HepG2 (cell line): ENCODE data around the gene NUP88. TPM values are rescaled to one million over a fixed set of nuclear protein-coding genes. Genes with fewer than 3 reads are reported as not detected.
A peak's percentile ranks its signal among the peaks of the same experiment; 100 is the strongest.

ENCODE experiments used
- AKNA ChIP-seq: sonication (generic); formaldehyde crosslinking; IDR thresholded peaks from 2 replicates; pipeline ENCODE4 v1.4.0; 2020; ENCODE audit warnings: missing genetic modification reagents, borderline replicate concordance
- BRD4 ChIP-seq: sonication (generic); formaldehyde crosslinking; IDR thresholded peaks from 2 replicates; pipeline ENCODE4 v1.4.0; 2020; ENCODE audit warnings: missing genetic modification reagents
- CBX2 ChIP-seq, 2 experiments: fragments of 200-600 bp in 1 of 2; sonication (generic); formaldehyde crosslinking in 1 of 2; IDR thresholded peaks; 2 replicates each; pipeline versions ENCODE4 v1.7.0 to v1.8.1; 2018 to 2022; ENCODE audit warnings: low read depth in 2 of 2, low read length in 1 of 2, mild to moderate bottlenecking in 1 of 2, missing genetic modification reagents in 1 of 2
- ELK4 ChIP-seq: sonication (generic); formaldehyde crosslinking; IDR thresholded peaks from 2 replicates; pipeline ENCODE4 v1.9.0; 2021; ENCODE audit warnings: missing genetic modification reagents, borderline replicate concordance
- HES4 ChIP-seq: sonication (generic); formaldehyde crosslinking; IDR thresholded peaks from 2 replicates; pipeline ENCODE4 v1.9.0; 2021; ENCODE audit warnings: mild to moderate bottlenecking, missing genetic modification reagents, borderline replicate concordance
- HNF4G ChIP-seq, 2 experiments: sonication (generic) in 1 of 2; formaldehyde crosslinking in 1 of 2; IDR thresholded peaks; 2 replicates each; pipeline versions ENCODE4 v1.4.0 to v1.6.1; 2011 to 2020; ENCODE audit warnings: borderline replicate concordance in 2 of 2, low read depth in 2 of 2, mild to moderate bottlenecking in 2 of 2, low read length in 1 of 2, missing genetic modification reagents in 1 of 2, moderate library complexity in 1 of 2
- MAX ChIP-seq: IDR thresholded peaks from 2 replicates; pipeline ENCODE4 v1.6.1; 2012; ENCODE audit warnings: inconsistent platforms
- NCOA5 ChIP-seq: sonication (generic); formaldehyde crosslinking; IDR thresholded peaks from 2 replicates; pipeline ENCODE4 v1.4.0; 2020; ENCODE audit warnings: missing genetic modification reagents
- NFIB ChIP-seq: sonication (generic); formaldehyde crosslinking; IDR thresholded peaks from 2 replicates; pipeline ENCODE4 v1.9.0; 2021; ENCODE audit warnings: missing genetic modification reagents, mild to moderate bottlenecking, borderline replicate concordance
- PITX1 ChIP-seq: sonication (generic); formaldehyde crosslinking; IDR thresholded peaks from 2 replicates; pipeline ENCODE4 v1.5.1; 2020; ENCODE audit warnings: mild to moderate bottlenecking, missing genetic modification reagents
- RBM39 ChIP-seq: fragments of 200-400 bp; formaldehyde crosslinking; IDR thresholded peaks from one replicate; pipeline ENCODE4 v1.6.1; 2018; ENCODE audit warnings: antibody characterized with exemption, mild to moderate bottlenecking, low read depth, low read length; ENCODE audit not compliant: poor library complexity, severe bottlenecking
- REL ChIP-seq: sonication (generic); formaldehyde crosslinking; conservative IDR thresholded peaks from 2 replicates; pipeline ENCODE4 v1.8.0; 2022; ENCODE audit warnings: mild to moderate bottlenecking, missing genetic modification reagents, moderate library complexity
- RFXANK ChIP-seq: IDR thresholded peaks from 2 replicates; pipeline ENCODE4 v1.6.1; 2016
- SMAD3 ChIP-seq: sonication (generic); formaldehyde crosslinking; IDR thresholded peaks from 2 replicates; pipeline ENCODE4 v1.4.0; 2020; ENCODE audit warnings: missing genetic modification reagents
- TBL1XR1 ChIP-seq: fragments of 150-350 bp; IDR thresholded peaks from 2 replicates; pipeline ENCODE4 v1.6.1; 2014; ENCODE audit warnings: borderline replicate concordance, low read length; ENCODE audit not compliant: partially characterized antibody
- THAP8 ChIP-seq: sonication (generic); formaldehyde crosslinking; IDR thresholded peaks from 2 replicates; pipeline ENCODE4 v1.5.1; 2020; ENCODE audit warnings: missing genetic modification reagents, mild to moderate bottlenecking, borderline replicate concordance
- WIZ ChIP-seq: sonication (generic); formaldehyde crosslinking; IDR thresholded peaks from 2 replicates; pipeline ENCODE4 v1.5.1; 2020; ENCODE audit warnings: mild to moderate bottlenecking, missing genetic modification reagents
- ZNF160 ChIP-seq: sonication (generic); formaldehyde crosslinking; IDR thresholded peaks from 2 replicates; pipeline ENCODE4 v1.8.0; 2022; ENCODE audit warnings: mild to moderate bottlenecking, inconsistent platforms, missing genetic modification reagents
- ZNF616 ChIP-seq: sonication (generic); formaldehyde crosslinking; IDR thresholded peaks from 2 replicates; pipeline ENCODE4 v1.5.0; 2020; ENCODE audit warnings: low read depth, mild to moderate bottlenecking, missing genetic modification reagents
- ZNF672 ChIP-seq: sonication (generic); formaldehyde crosslinking; IDR thresholded peaks from 2 replicates; pipeline ENCODE4 v1.8.1; 2022; ENCODE audit warnings: missing genetic modification reagents
- ZNF746 ChIP-seq: sonication (generic); formaldehyde crosslinking; IDR thresholded peaks from 2 replicates; pipeline ENCODE4 v1.8.0; 2022; ENCODE audit warnings: mild to moderate bottlenecking, missing genetic modification reagents
- ZNF75D ChIP-seq: sonication (generic); formaldehyde crosslinking; IDR thresholded peaks from 2 replicates; pipeline ENCODE4 v1.8.1; 2023; ENCODE audit warnings: missing genetic modification reagents, mild to moderate bottlenecking, borderline replicate concordance
- ZNF83 ChIP-seq: sonication (generic); formaldehyde crosslinking; IDR thresholded peaks from 2 replicates; pipeline ENCODE4 v1.4.0; 2020; ENCODE audit warnings: missing genetic modification reagents, mild to moderate bottlenecking, borderline replicate concordance
- ZNF878 ChIP-seq: sonication (generic); formaldehyde crosslinking; IDR thresholded peaks from 2 replicates; pipeline ENCODE4 v1.8.1; 2023; ENCODE audit warnings: mild to moderate bottlenecking, missing genetic modification reagents, moderate library complexity
- polyA plus RNA-seq, 8 experiments: library from polyadenylated mRNA; depleted of rRNA in 3 of 8; stranded (reverse) in 7 of 8; unstranded in 1 of 8; fragments of >200 nt; fragmentation: Illumina TruSeq in 4 of 8; extraction: Trizol in 4 of 8; gene quantifications; 2 replicates each; pipeline versions ENCODE4 v1.2.1 to v1.2.3, GENCODE V29; 2011 to 2016; ENCODE audit warnings: low read depth in 4 of 8, missing spikeins in 1 of 8, mixed read lengths in 1 of 8; ENCODE audit not compliant: insufficient read depth in 1 of 8
- total RNA-seq, 5 experiments: library from RNA; depleted of rRNA; stranded (reverse); fragments of >200 nt; fragmentation: Illumina TruSeq; extraction: Trizol; gene quantifications; 2 replicates each; pipeline ENCODE4 v1.2.3, GENCODE V29; 2016; ENCODE audit warnings: low read depth in 1 of 5

The NUP88 gene
- total and polyA plus RNA-seq, 2 of the 13 experiments (the other 11 are each of a cell fraction or from before 2014, with no cell fraction given), result 48.2 to 130 TPM

GRCh38 chr17:5405400-5405799 lies 14.1 kb downstream of the NUP88 start (continued):
- TF ChIP-seq RBM39 (no peak), BRD4 (CRISPR knock-in tag) (no peak), AKNA (CRISPR knock-in tag) (no peak), WIZ (CRISPR knock-in tag) (no peak), PITX1 (CRISPR knock-in tag) (peak; percentile 73; the same call in 1 of the 2 replicates), ZNF75D (CRISPR knock-in tag) (no peak), THAP8 (no peak), REL (CRISPR knock-in tag) (no peak), ZNF616 (CRISPR knock-in tag) (no peak), ZNF672 (CRISPR knock-in tag) (no peak), RFXANK (no peak), TBL1XR1 (peak; percentile 80), NFIB (CRISPR knock-in tag) (no peak), MAX (peak; percentile 42; the same call in 1 of the 2 replicates), NCOA5 (no peak), ELK4 (no peak), CBX2 (IDR thresholded peaks at IDR 0.05; ENCODE audit: low read depth, low read length) (no peak), CBX2 (CRISPR knock-in tag; IDR thresholded peaks at IDR 0.05; ENCODE audit: low read depth) (no peak), ZNF160 (no peak), HES4 (no peak), SMAD3 (CRISPR knock-in tag) (0 out of 2 replicates have a peak, but pooled peaks have one; percentile 30), ZNF83 (CRISPR knock-in tag) (no peak), ZNF746 (CRISPR knock-in tag) (no peak; the same call in 1 of the 2 replicates), HNF4G (IDR thresholded peaks at IDR 0.05; ENCODE audit: borderline replicate concordance, low read depth, low read length) (peak; percentile 92), HNF4G (CRISPR knock-in tag; IDR thresholded peaks at IDR 0.05; ENCODE audit: borderline replicate concordance, low read depth) (peak; percentile 91; the same call in 1 of the 2 replicates), ZNF878 (CRISPR knock-in tag) (no peak)
